Measurements from ENCODE around the gene ATP6V0E1.

Gene ATP6V0E1

GRCh38 chr5:172946146-172946545 lies 37.4 kb upstream of the ATP6V0E1 start:
- TF ChIP-seq CTCF (IDR thresholded peaks at IDR 0.05; ENCODE audit: control insufficient read depth, insufficient read depth, low read depth, low read length, missing control alignments), result no peak
- DNase-seq (ENCODE audit: low read depth), result no peak
- no peak overlapping the region for H3K4me3 ChIP-seq (ENCODE audit: control insufficient read depth, low read depth, low read length)

- TF ChIP-seq CTCF (IDR thresholded peaks at IDR 0.05; ENCODE audit: control insufficient read depth, insufficient read depth, low read depth, low read length, missing control alignments), result no peak
- no peak for DNase-seq (ENCODE audit: low read depth)
- no peak overlapping the region for H3K4me3 ChIP-seq (ENCODE audit: control insufficient read depth, low read depth, low read length)
These were observed 34.1 kb upstream of the ATP6V0E1 start for GRCh38 chr5:172949426-172949825.

- no peak overlapping the region for H3K4me3 ChIP-seq (ENCODE audit: control insufficient read depth, low read depth, low read length)
- no peak for DNase-seq (ENCODE audit: low read depth)
- no peak for TF ChIP-seq CTCF (IDR thresholded peaks at IDR 0.05; ENCODE audit: control insufficient read depth, insufficient read depth, low read depth, low read length, missing control alignments)
These were observed 33.2 kb upstream of the ATP6V0E1 start for GRCh38 chr5:172950176-172950965.

GRCh38 chr5:172951371-172952033 lies 32.1 kb upstream of the ATP6V0E1 start:
- DNase-seq (ENCODE audit: low read depth), result no peak
- TF ChIP-seq CTCF (IDR thresholded peaks at IDR 0.05; ENCODE audit: control insufficient read depth, insufficient read depth, low read depth, low read length, missing control alignments), result no peak
- H3K4me3 ChIP-seq (ENCODE audit: control insufficient read depth, low read depth, low read length), result no peak overlapping the region

GRCh38 chr5:172952034-172952511 lies 31.5 kb upstream of the ATP6V0E1 start:
- TF ChIP-seq CTCF (IDR thresholded peaks at IDR 0.05; ENCODE audit: control insufficient read depth, insufficient read depth, low read depth, low read length, missing control alignments), result no peak
- no peak overlapping the region for H3K4me3 ChIP-seq (ENCODE audit: control insufficient read depth, low read depth, low read length)
- peak; percentile 46 for DNase-seq (ENCODE audit: low read depth)

GRCh38 chr5:172953776-172954675 lies 29.5 kb upstream of the ATP6V0E1 start:
- DNase-seq (ENCODE audit: low read depth), result peak; percentile 96
- TF ChIP-seq CTCF (IDR thresholded peaks at IDR 0.05; ENCODE audit: control insufficient read depth, insufficient read depth, low read depth, low read length, missing control alignments), result no peak
- H3K4me3 ChIP-seq (ENCODE audit: control insufficient read depth, low read depth, low read length), result peak overlapping the region; percentile 16; the same call in 1 of the 2 replicates
